COLO668 (cell line): ENCODE data around the gene CENPO.
"Not testable (repeated sequence)": the region's sequence is repeated elsewhere in the genome, so short reads cannot be mapped to it uniquely, and the experiment has no call there.

Experiments
- DNase-seq: peaks from one replicate; lab custom pipeline; 2025; ENCODE audit not compliant: unreplicated experiment; lab: John Stamatoyannopoulos, UW

The CENPO gene

DNA sequence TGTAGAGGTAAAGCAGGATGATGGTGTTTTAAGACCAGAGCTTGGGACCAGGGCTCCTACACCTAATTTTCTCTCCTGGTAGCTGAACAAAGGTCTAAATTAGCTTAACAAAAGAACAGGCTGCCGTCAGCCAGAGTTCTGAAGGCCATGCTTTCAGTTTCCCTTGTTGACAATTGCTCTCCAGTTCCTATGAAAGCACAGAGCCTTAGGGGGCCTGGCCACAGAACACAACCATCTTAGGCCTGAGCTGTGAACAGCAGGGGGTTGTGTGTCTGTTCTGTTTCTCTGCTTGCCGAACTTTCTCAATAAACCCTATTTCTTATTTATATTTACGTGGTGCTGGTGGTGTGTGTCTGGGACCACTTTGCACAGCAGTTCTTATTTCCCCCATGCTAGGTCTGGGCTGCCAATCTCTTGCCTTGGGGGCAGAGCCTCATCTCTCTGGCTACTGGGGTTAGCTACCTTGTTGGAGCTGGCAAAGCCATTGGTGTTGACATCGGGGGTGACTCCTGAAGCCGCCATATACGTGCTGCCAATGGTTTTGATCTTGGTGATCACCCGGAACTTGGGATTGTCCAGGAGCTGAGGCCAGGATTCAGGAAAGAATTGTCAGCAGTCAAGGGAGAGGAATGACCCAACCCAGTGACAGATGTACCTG, 29.0 kb downstream of the CENPO start:
- DNase-seq: no peak

GRCh38 chr2:24824071-24824588, 30.9 kb downstream of the CENPO start:
- DNase-seq: no peak

- peak; percentile 8 for DNase-seq
These were observed 32.0 kb downstream of the CENPO start for GRCh38 chr2:24824966-24825882.

GRCh38 chr2:24825883-24826772, 32.9 kb downstream of the CENPO start:
- no peak for DNase-seq

DNA sequence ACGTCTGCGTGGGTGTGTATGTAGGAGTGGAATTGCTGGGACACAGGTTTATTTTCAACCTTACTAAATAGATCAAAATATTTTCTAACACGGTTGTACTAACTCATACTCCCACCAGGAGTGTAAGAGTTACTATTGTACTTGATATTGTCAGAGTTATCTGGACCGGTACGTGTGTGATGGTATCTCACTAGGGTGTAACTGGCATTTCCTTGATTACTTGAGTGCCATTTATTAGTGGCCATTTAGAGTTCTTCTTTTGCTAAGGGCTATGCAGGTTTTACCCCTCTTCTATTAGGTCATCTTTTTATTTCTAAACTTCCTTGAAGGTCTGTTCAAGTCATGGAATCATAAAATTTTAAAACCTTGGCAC, 33.5 kb downstream of the CENPO start:
- DNase-seq: no peak

DNA sequence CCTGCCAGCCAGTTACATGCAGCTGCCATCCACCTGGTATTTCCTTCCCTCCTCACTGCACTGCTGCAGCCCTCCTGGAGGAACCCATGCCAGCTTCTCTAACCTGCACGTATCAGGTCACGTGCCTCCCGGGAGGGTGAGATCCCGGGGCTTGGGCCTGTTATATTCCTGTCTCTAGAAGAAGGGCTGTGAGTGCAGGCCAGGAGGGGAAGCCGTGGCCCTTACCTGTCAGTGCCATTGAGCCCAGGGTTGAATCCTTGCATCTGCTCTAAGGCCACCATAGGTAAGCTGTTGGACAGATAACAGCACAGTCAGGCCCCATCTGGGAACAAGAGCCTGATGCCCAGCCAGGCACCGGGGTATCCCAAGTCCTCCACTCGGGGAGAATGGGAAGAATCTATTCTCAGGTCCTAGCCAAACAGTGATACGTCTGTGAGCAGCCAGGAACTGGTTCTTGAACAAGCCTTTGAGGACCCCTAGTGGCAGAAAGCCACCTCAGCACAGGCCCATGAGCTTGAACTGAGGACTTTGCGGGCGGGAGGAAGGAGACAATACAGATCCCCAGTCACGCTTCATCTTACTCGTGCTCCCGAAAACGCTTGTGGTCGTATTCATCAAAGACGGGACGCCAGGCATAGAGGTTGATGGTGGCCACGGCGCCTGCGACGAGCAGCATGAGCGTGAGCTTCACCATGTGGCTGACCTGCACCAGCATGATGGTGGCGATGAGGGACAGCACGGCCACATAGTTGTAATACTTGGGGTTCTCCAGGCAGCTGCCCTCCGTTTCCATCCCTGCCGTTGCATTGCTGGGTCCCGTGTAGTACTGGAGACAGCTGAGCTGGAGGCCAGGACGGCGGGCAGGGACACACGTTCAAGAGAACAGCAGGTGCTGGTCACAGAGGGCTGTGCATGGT, 34.4 kb downstream of the CENPO start:
- peak; percentile 65 for DNase-seq

DNA sequence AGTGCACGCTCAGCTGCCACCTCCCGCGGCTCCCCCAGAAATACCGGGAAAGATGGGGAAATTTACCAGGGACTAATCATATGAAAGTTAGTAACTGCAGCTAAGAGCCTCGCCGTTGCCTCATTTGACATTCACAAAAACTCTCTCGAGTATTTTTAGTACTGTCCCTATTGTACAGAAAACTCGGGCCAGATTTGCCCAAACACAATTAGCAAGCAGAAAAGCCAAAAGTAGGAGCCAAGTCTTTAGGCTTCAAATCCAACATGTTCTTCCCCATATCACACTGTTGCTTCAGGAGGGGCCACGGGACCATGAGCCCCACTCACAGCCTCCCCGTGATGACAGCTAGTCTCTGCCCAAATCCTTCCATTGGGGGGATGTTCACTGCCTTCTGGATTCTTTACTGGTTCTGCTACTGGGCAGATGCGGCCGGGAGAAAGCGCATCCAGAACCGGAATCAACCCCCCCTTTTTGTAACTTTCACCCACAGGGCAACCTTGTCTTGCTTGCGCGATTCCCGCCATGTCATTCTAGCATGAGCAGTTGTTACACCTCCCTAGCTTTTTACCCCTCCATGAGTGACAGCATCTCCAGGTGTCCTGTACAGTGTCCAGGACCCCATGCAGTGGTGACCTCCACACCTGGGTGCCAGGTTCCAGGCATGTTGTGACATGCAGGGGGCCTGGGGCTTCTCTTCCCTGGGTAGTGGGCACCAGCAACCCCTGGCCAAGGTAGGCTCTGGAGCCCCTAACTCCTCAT, 35.2 kb downstream of the CENPO start:
- DNase-seq: no peak

DNA sequence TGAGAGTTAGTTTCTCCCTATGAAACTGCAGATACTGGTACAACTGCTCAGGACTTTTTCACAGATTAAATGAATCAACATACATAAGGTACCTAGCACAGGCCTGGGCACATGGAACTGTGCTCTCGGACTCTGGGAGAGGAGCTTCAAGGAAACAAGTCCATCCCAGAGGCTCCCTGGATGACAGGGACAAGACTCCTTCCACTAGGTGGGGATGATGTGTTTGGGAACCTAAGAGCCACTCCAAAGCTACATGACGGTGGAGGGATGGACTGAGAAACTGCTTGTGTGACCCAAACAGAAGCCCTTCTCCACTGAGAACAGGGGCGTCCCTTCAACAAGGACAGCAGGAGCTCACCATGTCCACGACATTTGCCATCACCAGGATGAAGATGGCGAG, 37.1 kb downstream of the CENPO start:
- DNase-seq: no peak

GRCh38 chr2:24830786-24831185, 37.6 kb downstream of the CENPO start:
- DNase-seq: no peak

DNA sequence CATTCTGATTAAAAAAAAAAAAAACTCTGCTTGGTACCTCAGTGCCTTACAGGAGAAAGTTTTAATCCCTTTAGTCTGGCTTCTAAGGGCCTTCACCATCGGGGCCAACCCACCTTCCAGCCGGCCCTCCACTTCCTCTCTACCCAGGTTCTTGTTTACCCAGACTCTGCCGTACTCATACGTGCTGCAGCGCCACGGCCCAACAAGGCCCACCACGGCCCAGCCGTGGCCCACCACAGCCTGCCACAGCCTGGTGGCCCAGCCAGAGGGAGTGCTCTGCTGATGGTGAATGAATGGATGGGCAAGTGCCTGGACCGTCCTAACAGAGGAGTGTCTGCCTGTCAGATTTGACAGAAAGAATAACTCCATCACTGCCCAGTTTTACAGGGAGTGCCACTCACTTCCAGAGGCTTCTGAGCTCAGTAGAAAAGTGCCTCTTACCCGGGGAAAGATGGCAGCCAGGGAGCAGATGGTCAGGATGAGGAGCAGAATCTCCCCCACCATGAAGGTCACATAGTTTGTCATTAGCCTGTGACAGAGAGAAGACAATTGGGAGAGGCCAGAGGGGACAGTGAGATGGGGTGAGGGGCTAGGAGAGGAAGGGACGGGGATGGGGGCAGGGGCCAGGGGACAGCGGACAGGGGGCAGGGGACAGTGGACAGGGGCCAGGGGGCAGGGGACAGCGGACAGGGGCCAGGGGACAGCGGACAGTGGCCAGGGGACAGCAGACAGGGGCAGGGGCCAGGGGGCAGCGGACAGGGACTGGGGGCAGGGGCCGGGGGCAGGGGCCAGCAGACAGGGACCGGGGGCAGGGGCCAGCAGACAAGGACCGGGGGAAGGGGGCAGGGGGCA, 38.2 kb downstream of the CENPO start:
- DNase-seq: no peak

- DNase-seq: peak; percentile 10
These were observed 38.8 kb downstream of the CENPO start for GRCh38 chr2:24832073-24832461.

DNA sequence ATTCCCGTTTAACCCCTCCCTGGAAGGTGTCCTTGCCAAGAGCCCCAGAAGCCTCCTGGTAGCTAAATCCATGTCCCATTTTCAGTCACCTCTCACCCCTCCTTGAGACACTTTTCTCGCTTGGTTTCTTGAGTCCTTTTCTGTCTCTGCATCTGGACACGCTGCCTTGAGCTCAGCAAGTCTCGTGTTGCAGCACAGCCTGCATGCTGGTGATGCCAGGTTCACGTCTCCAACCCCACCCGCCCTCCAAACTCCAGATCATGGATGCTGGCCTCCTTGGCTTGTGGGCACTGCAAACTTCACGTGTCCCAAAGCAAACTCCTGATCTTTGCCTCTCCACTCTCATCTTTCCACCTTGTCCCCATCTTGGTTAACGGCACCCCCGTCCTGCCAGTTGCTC, 39.3 kb downstream of the CENPO start:
- no peak for DNase-seq

DNA sequence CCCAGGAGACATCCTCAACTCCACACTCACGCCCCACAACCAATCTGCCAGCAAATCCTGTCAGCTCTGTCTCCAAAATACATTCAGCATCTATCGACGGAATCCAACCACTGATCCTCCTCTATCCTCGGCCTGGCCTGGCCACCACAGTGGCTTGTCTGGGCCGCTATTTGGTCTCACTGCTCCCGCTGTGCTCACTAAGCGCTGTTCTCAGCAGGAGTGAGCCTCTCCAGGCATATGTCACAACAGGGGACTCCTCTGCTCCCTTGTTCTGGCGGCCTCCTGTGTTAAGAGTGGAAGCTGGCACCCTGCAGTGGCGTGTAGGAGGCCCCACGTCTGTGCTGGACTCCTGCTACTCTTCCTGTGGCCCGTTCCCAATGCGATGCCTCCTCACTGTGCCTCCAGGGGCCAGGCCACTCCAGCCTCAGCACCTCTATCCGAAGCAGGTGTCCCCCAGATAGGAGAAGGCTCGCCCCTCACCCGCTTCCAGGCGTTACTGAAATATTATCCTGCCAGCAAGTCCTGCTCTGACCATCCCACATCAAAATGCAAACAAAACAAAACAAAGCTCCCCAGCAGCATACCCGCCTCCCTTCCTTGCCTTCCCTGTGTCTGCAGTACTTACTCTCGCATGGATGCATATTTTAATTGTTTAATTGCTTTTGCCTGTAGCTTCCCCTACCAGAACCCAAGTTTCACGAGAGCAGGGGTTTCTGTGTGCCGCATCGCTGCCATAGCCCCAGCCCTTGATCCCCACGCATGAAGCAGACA, 39.9 kb downstream of the CENPO start:
- DNase-seq: peak; percentile 30

- DNase-seq: no peak
These were observed 40.9 kb downstream of the CENPO start for GRCh38 chr2:24833821-24834732.

- DNase-seq: no peak
These were observed 41.6 kb downstream of the CENPO start for GRCh38 chr2:24834733-24835395.

DNA sequence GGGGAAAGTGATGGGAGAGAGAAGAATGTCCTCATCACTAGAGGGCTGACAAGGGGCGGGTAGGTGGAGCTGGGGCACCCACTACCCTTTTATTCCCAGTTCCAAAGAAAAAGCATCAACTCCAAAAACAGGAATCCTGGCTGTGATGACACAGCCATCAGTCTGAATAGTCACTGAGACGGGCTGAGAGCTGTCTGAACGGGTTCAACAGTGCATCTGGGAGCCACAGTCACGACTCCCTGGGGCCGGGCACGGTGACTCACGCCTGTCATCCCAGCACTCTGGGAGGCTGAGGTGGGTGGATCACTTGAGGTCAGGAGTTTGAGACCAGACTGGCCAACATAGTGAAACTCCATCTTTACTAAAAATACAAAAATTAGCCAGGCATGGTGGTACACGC, 42.2 kb downstream of the CENPO start:
- DNase-seq: not testable (repeated sequence)
